HuH-7.5 (cell line): Measurements from ENCODE around the gene KLHL36.
"Not testable (repeated sequence)": the region's sequence is repeated elsewhere in the genome, so short reads cannot be mapped to it uniquely, and the experiment has no call there.

Experiments used
- DNase-seq: peaks from one replicate; pipeline ENCODE4 v3.0.0; 2011; ENCODE audit warnings: low spot score

KLHL36 gene

GRCh38 chr16:84616515-84616914, 31.8 kb upstream of the KLHL36 start:
- no peak for DNase-seq

- DNase-seq: peak; percentile 73
Measured at GRCh38 chr16:84617041-84617790, 31.1 kb upstream of the KLHL36 start.

- DNase-seq: peak; percentile 96
Measured at GRCh38 chr16:84617791-84618580, 30.3 kb upstream of the KLHL36 start, which contains the start of gene COTL1. Gene COTL1, minus strand, starts transcription at chr16:84618078. Its CDS starts 164 bp downstream, at chr16:84617914.

- DNase-seq: peak; percentile 46
Measured at GRCh38 chr16:84618581-84619460, 29.5 kb upstream of the KLHL36 start.

GRCh38 chr16:84620913-84621312, 27.4 kb upstream of the KLHL36 start:
- DNase-seq: not testable (repeated sequence)

- DNase-seq: no peak
Measured at GRCh38 chr16:84625556-84625955, 22.8 kb upstream of the KLHL36 start.

- DNase-seq: no peak
Measured at GRCh38 chr16:84628226-84628731, 20.0 kb upstream of the KLHL36 start.

- no peak for DNase-seq
Measured at GRCh38 chr16:84629580-84629979, 18.7 kb upstream of the KLHL36 start.

- DNase-seq: no peak
Measured at GRCh38 chr16:84630009-84630408, 18.3 kb upstream of the KLHL36 start.

GRCh38 chr16:84630446-84631152, 17.7 kb upstream of the KLHL36 start:
- DNase-seq: no peak

- DNase-seq: no peak
Measured at GRCh38 chr16:84631153-84631466, 17.2 kb upstream of the KLHL36 start.

GRCh38 chr16:84631886-84632285, 16.4 kb upstream of the KLHL36 start:
- no peak for DNase-seq

- not testable (repeated sequence) for DNase-seq
Measured at GRCh38 chr16:84632862-84633261, 15.4 kb upstream of the KLHL36 start.

GRCh38 chr16:84633622-84634021, 14.7 kb upstream of the KLHL36 start:
- DNase-seq: no peak

- no peak for DNase-seq
Measured at GRCh38 chr16:84635702-84636101, 12.6 kb upstream of the KLHL36 start.

GRCh38 chr16:84637709-84638108, 10.6 kb upstream of the KLHL36 start:
- no peak for DNase-seq

- no peak for DNase-seq
Measured at GRCh38 chr16:84638231-84638806, 10.0 kb upstream of the KLHL36 start.

- DNase-seq: no peak
Measured at GRCh38 chr16:84640145-84640544, 8.2 kb upstream of the KLHL36 start.

GRCh38 chr16:84641643-84642358, 6.5 kb upstream of the KLHL36 start:
- DNase-seq: no peak

GRCh38 chr16:84643180-84643583, 5.1 kb upstream of the KLHL36 start:
- no peak for DNase-seq

GRCh38 chr16:84643674-84644073, 4.6 kb upstream of the KLHL36 start:
- DNase-seq: no peak
